ENCODE data around the gene TEAD1. TPM values are rescaled to one million over a fixed set of nuclear protein-coding genes. Genes with fewer than 3 reads are reported as not detected.

Gene TEAD1
- total RNA-seq, 2 donors from 2014 or later, result 0.05 to 0.55 TPM

DNA sequence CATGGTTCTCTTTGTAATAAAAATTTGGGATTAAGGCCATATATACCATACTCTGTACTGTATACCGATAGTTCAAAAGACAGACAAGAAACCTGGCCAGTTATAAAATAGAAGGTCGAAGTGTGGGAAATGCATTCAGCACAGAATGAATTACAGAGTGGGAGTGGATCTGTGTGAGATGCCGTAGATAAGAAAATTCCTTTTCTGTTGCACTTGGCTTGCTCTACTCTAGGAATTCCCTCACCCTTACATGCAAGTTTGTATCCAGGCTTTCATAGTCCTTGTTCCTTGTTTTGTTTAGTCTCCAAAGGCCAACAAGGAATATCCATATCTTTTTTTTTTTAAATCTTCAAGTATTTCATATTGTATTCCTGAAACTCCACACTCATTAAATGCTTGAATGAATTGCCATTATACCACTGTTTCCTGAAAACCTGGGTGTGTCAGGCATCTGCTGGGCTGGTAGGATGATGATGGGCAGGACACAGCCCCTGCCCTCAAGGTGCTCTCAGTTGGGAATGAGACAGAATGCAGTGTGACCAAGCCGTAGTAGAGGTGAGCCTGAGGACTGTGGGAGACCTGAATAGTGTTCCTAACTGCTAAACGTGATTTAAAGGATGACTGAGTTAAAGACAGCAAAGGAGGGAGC lies 53.5 kb downstream of the TEAD1 start:
- peaks cover 75% of the 10 kb centered on the region for H3K27me3 Mint-ChIP-seq

DNA sequence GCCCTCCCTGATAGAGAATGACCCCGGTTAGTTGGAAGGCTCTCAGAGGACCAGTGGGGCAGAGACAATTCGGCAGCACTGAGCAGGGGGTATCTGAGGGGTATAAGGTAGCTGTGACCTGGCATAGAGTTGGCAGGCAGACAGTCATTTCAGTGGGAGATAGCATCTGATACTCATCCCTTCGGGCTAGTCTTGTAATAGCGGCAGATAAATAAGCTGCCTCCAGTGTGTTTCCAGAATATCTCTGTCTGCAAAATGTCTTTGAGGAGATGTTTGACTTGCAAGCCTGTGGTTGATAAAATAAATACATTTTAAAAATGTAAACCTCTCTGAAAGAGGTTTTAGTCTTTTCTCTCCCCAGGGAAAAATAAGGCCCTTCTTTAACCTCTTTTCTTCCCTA lies 54.2 kb downstream of the TEAD1 start:
- DNase-seq, result no peak
- H3K27me3 Mint-ChIP-seq, result peaks cover 68% of the 10 kb centered on the region
- H3K9me3 ChIP-seq (ENCODE audit: control insufficient read depth, low read length, poor library complexity, severe bottlenecking), result no peaks in the 10 kb centered on the region
- no peak overlapping the region for H3K27ac Mint-ChIP-seq
- H3K36me3 Mint-ChIP-seq (ENCODE audit: low read depth), result peaks cover 8% of the 10 kb centered on the region
- no peaks in the 10 kb centered on the region for H3K4me1 Mint-ChIP-seq
- no peak for ATAC-seq
- H3K4me3 Mint-ChIP-seq, result no peak overlapping the region

More for the DNA sequence above, 53.5 kb downstream of the TEAD1 start:
- no peaks in the 10 kb centered on the region for H3K4me1 Mint-ChIP-seq
- no peak overlapping the region for H3K4me3 Mint-ChIP-seq
- H3K27ac Mint-ChIP-seq, result no peak overlapping the region
- peaks cover 8% of the 10 kb centered on the region for H3K36me3 Mint-ChIP-seq (ENCODE audit: low read depth)
- DNase-seq (no peak), ATAC-seq (no peak)
- no peaks in the 10 kb centered on the region for H3K9me3 ChIP-seq (ENCODE audit: control insufficient read depth, low read length, poor library complexity, severe bottlenecking)

DNA sequence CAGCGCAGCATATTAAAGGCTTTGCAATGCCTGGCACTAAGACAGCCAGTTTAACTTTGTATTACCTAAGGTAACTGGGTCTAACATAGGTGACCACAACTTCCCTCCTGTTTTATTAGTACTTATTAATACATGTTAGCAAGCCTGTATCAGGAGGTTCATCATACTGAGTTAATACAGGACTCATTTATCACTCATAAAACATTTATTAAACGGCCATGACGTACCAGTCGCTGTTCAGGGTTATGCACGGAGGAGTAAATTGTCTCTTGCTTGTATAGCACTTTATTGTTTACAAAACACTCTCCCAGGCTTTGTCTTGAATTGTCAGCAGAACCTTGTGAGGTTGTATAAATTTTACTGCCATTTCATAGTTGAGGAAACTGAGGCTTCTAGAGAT lies 55.7 kb downstream of the TEAD1 start:
- Mint-ChIP-seq H3K4me1 (no peaks in the 10 kb centered on the region), H3K27ac (no peak overlapping the region), H3K4me3 (no peak overlapping the region), H3K27me3 (peaks cover 53% of the 10 kb centered on the region), H3K36me3 (ENCODE audit: low read depth) (peaks cover 3% of the 10 kb centered on the region)
- H3K9me3 ChIP-seq (ENCODE audit: control insufficient read depth, low read length, poor library complexity, severe bottlenecking), result no peaks in the 10 kb centered on the region
- DNase-seq, result no peak
- ATAC-seq, result no peak

DNA sequence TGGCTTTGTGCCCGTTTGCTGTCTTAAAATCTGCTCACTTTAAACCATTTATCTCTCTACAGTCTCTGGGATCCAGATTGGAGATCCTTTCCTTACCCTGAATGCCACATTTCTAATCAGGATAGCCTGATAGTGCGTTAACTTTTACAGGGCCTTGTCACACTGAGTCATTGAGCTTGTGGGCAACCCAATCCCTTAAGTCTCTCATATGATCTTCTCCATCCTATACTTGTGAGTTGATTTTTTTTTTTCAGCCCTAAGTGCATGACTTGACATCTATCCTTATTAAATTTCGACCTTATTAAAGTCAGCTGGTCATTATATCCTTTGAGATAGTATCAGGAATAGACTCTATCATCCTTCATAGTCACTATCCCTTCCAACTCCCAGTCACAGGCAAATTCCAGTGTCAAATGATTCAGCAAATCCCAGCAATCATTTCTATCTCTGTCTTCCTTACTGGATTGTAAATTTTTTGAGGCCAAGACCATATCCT lies 57.7 kb downstream of the TEAD1 start:
- no peak overlapping the region for H3K4me3 Mint-ChIP-seq
- peaks cover 38% of the 10 kb centered on the region for H3K27me3 Mint-ChIP-seq
- no peaks in the 10 kb centered on the region for H3K9me3 ChIP-seq (ENCODE audit: control insufficient read depth, low read length, poor library complexity, severe bottlenecking)
- DNase-seq (no peak), ATAC-seq (no peak)
- H3K27ac Mint-ChIP-seq, result no peak overlapping the region
- H3K36me3 Mint-ChIP-seq (ENCODE audit: low read depth), result no peaks in the 10 kb centered on the region
- H3K4me1 Mint-ChIP-seq, result no peaks in the 10 kb centered on the region

DNA sequence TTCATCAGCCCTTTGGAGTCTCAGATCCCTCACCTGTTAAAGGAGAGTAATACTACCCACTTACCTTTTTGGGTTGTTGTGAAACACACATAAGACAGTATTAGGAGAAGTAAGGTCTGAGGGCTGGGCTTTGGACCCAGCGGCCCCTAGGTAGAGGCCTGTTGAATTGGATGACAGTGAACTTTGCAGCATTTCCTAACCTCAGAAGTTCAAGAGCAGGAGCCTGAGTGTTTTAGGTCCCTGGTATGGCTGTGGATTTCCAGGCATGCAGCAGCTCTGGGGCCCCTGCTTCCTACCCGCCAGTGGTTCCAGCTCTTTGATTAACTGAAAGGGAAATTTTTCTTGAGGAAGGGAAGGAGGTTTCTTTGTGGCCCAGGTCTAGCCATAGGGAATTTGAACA lies 58.9 kb downstream of the TEAD1 start:
- H3K27me3 Mint-ChIP-seq, result peaks cover 28% of the 10 kb centered on the region
- no peaks in the 10 kb centered on the region for H3K9me3 ChIP-seq (ENCODE audit: control insufficient read depth, low read length, poor library complexity, severe bottlenecking)
- no peak overlapping the region for H3K4me3 Mint-ChIP-seq
- H3K27ac Mint-ChIP-seq, result no peak overlapping the region
- H3K4me1 Mint-ChIP-seq, result no peaks in the 10 kb centered on the region
- DNase-seq (no peak), ATAC-seq (no peak)
- no peaks in the 10 kb centered on the region for H3K36me3 Mint-ChIP-seq (ENCODE audit: low read depth)

DNA sequence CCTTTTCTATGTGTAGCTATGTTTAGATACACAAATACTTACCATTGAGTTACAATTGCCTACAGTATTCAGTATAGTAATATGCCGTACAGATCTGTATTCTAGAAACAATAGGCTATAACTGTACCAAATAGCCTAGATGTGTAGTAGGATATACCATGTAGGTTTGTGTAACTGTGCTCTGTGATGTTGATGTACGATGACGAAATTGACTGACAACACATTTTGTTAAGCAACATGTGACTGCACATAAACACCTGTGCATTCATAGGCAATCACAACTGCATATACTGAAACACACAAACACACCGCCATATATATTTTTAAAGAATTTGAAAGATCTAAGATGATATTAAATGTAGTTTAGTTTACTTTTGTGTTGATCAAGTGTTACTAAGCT lies 60.4 kb downstream of the TEAD1 start:
- H3K27me3 Mint-ChIP-seq, result peaks cover 19% of the 10 kb centered on the region
- no peaks in the 10 kb centered on the region for H3K4me1 Mint-ChIP-seq
- ATAC-seq (no peak), DNase-seq (no peak)
- no peaks in the 10 kb centered on the region for H3K36me3 Mint-ChIP-seq (ENCODE audit: low read depth)
- no peak overlapping the region for H3K27ac Mint-ChIP-seq
- H3K9me3 ChIP-seq (ENCODE audit: control insufficient read depth, low read length, poor library complexity, severe bottlenecking), result no peaks in the 10 kb centered on the region
- no peak overlapping the region for H3K4me3 Mint-ChIP-seq

DNA sequence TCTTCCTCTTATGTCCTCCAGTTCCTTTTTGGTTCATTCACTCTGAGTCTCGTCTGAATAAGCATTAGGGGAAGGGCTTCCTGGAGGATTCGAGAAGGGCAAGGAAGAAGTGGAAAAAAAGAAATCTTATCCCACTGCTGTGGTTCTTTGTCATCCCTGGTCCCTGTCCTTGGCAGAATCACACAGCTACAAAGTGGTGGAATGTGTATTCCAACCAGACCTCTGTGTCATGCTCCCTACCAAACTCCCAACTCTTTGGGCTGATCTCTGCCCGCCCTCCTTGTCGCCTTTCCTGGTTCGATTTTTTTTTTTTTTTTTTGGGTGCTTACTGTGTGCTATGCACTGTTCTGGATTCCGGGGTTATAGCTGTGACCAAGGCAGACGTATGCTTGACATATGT lies 61.0 kb downstream of the TEAD1 start:
- DNase-seq, result no peak
- H3K27ac Mint-ChIP-seq, result no peak overlapping the region

DNA sequence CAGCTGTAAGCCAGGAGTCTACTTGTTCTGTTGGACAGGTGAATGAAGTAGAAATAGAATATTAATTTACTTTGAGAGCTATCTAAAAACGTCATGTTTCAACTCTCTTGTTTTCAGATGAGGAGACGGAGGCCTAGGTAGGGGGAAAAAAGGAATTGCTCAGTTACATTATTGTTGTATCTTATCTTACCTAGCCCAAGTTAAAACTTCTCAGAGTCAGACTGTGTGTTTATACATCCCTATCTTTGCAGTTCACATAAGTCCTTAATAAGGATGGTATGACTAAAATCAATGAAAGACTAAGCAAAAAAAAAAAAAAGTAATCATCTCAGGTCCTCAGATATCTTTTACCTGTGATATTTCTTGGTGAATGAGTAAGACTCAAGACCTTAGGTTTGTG lies 62.8 kb downstream of the TEAD1 start:
- no peak overlapping the region for H3K4me3 Mint-ChIP-seq
- ATAC-seq (no peak), DNase-seq (no peak)
- no peak overlapping the region for H3K27ac Mint-ChIP-seq
- H3K27me3 Mint-ChIP-seq, result peaks cover 15% of the 10 kb centered on the region
- H3K9me3 ChIP-seq (ENCODE audit: control insufficient read depth, low read length, poor library complexity, severe bottlenecking), result no peaks in the 10 kb centered on the region
- no peaks in the 10 kb centered on the region for H3K4me1 Mint-ChIP-seq
- H3K36me3 Mint-ChIP-seq (ENCODE audit: low read depth), result no peaks in the 10 kb centered on the region

More for the DNA sequence above, 61.0 kb downstream of the TEAD1 start:
- no peaks in the 10 kb centered on the region for H3K9me3 ChIP-seq (ENCODE audit: control insufficient read depth, low read length, poor library complexity, severe bottlenecking)
- Mint-ChIP-seq H3K4me1 (no peaks in the 10 kb centered on the region), H3K27me3 (peaks cover 15% of the 10 kb centered on the region), H3K36me3 (ENCODE audit: low read depth) (no peaks in the 10 kb centered on the region), H3K4me3 (no peak overlapping the region)
- no peak for ATAC-seq

DNA sequence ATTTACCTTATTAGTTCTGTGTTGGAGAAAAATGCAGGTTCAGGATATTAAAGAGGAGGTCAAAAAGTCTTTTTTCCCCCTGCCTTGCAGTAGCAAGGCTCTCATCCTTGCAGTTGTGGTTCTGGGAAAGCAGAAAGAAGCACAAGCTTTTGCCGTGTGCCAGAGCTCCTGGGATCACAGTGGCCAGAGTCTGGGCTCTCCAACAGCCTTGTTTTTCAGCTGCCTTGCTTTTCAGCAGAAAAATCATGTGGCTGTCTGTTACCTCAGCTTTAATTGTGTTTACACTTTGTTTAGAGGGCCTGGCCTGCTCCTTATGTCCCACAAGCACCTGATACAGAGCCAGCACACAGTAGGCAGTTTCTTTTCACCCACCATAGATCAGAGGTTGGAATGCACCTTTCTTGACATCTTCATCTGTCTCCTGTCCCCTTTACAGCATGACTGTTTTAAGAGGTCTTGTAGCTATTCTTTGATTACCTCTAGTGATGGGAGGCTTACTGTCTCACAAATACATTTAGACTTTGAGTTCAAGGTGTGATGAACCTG lies 67.5 kb downstream of the TEAD1 start:
- no peaks in the 10 kb centered on the region for H3K36me3 Mint-ChIP-seq (ENCODE audit: low read depth)
- no peak overlapping the region for H3K4me3 Mint-ChIP-seq
- DNase-seq, result no peak
- ATAC-seq, result no peak
- H3K4me1 Mint-ChIP-seq, result no peaks in the 10 kb centered on the region
- H3K9me3 ChIP-seq (ENCODE audit: control insufficient read depth, low read length, poor library complexity, severe bottlenecking), result no peaks in the 10 kb centered on the region
- no peak overlapping the region for H3K27ac Mint-ChIP-seq
- H3K27me3 Mint-ChIP-seq, result peaks cover 32% of the 10 kb centered on the region

DNA sequence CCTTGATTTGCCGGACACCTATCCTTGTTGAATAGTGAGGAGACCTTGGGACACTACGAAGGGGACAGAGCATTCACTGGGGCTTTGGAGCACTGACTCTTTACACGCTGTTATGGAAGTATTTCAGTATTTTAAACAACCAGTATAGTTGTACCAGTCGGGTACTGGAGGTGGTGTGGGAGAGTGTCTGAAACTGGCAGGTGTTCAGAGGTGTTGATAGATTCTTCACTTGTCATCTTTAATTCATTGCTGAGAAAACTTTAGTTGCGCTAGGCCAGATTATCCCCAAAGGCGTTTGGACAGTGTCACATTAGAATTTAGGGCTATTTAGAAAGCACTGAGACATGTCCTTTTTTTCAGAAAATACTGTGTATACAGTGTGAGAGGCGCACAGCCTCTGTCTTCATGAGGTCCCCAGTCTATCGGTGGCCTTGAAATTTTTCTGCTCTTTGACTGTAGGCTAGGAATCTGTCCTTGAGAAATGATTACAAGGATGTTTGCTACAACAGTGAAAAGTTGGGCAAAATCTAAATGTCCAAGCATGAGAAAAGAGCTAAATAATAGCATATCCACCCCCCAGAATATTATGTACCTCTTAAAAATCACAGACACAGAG lies 69.7 kb downstream of the TEAD1 start:
- no peak overlapping the region for H3K4me3 Mint-ChIP-seq
- DNase-seq (no peak), ATAC-seq (no peak)
- no peaks in the 10 kb centered on the region for H3K9me3 ChIP-seq (ENCODE audit: control insufficient read depth, low read length, poor library complexity, severe bottlenecking)
- H3K27ac Mint-ChIP-seq, result no peak overlapping the region
- no peaks in the 10 kb centered on the region for H3K4me1 Mint-ChIP-seq
- no peaks in the 10 kb centered on the region for H3K36me3 Mint-ChIP-seq (ENCODE audit: low read depth)
- H3K27me3 Mint-ChIP-seq, result peaks cover 48% of the 10 kb centered on the region

DNA sequence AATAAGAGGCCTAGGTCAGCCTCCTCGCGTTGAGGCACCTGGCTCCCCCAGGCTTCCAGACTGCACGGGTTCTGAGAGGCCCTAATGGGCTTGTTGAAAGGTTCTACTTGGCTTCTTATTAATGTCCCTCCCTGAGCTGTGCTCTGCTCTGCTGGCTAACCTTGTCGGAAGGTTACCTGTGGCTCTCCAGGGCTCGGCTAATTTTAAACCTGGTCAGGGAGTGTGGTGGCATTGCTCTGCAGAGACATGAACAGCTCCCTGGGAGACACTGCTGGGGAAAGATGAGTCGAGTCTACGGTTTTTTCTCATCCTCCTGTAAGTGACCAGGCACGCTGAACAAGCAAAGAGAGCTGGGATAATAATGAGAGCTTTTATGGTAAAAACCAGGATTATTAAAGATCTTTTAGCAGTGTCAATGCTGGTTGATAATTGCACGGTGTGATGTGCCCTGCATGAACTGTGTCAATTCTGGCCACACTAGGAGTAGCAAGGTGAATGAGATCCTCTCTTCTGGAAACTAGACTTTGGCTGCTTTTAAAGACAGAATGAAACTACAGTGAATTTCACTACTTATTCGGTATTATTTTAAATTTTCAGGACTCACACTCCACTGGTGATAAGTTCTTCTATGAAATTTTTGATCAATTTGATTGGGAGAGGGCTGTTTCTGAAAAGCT lies 70.7 kb downstream of the TEAD1 start:
- Mint-ChIP-seq H3K27me3 (peaks cover 46% of the 10 kb centered on the region), H3K27ac (no peak overlapping the region), H3K4me1 (no peaks in the 10 kb centered on the region), H3K4me3 (no peak overlapping the region), H3K36me3 (ENCODE audit: low read depth) (no peaks in the 10 kb centered on the region)
- H3K9me3 ChIP-seq (ENCODE audit: control insufficient read depth, low read length, poor library complexity, severe bottlenecking), result no peaks in the 10 kb centered on the region
- DNase-seq, result no peak
- ATAC-seq, result no peak

DNA sequence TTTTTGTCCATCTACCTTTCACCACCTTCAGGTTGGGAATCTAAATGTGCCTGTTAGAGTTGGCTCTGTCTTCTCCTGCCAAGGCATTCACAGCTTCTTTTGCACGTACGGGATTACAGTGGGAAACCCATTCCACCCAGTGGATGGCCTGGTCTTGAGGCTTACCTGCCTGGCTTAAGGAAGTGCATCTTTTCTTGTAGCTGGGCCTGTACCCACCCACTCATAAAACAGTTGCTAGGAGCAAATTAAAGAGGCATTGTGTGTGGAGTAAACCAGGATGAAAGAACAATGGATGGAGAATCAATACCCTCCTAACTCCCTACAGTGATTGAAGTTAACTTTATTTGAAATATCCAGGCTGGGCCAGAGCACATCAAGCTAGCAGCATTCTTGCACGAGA lies 71.6 kb downstream of the TEAD1 start:
- Mint-ChIP-seq H3K36me3 (ENCODE audit: low read depth) (no peaks in the 10 kb centered on the region), H3K4me1 (no peaks in the 10 kb centered on the region), H3K27me3 (peaks cover 46% of the 10 kb centered on the region), H3K27ac (no peak overlapping the region), H3K4me3 (no peak overlapping the region)
- ATAC-seq, result no peak
- no peak for DNase-seq
- H3K9me3 ChIP-seq (ENCODE audit: control insufficient read depth, low read length, poor library complexity, severe bottlenecking), result no peaks in the 10 kb centered on the region

DNA sequence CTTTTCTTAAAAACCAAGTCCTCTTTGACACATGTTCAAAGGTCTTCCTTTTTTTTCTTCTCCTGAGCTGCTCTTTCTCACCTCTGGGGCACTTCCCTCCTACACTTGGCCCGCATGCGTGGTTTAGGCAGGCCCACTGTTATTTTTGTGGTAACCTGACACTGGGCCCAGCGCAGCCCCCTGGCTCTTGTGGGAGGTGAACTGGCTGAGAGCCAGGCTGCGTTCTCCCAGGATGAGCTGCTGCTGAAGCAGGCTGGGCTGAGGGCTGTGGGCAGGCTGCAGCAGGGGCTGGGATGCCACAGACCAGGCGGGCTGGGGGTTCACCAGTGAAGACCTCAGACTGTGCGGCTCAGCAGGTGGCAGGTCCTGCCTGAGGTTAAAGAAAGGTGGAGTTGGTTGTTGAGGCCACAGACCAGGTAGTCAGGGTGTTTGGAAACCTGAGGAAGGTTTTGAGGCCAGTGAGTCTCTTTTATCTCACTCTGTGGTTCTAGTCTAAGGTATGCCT lies 72.4 kb downstream of the TEAD1 start:
- no peak for DNase-seq
- Mint-ChIP-seq H3K4me3 (no peak overlapping the region), H3K27me3 (peaks cover 43% of the 10 kb centered on the region), H3K36me3 (ENCODE audit: low read depth) (no peaks in the 10 kb centered on the region), H3K27ac (no peak overlapping the region), H3K4me1 (no peaks in the 10 kb centered on the region)
- no peaks in the 10 kb centered on the region for H3K9me3 ChIP-seq (ENCODE audit: control insufficient read depth, low read length, poor library complexity, severe bottlenecking)
- no peak for ATAC-seq

Measured in T-helper 17 cell (primary cell).